HG03354 (cell line): Measurements from ENCODE around the gene POLD1.

Experiments used
- ATAC-seq: cut with Tn5 transposase; IDR thresholded peaks from one replicate; pipeline ENCODE4 v1.9.1; 2021; ENCODE audit warnings: mild to moderate bottlenecking; ENCODE audit not compliant: unreplicated experiment, poor library complexity, severe bottlenecking

Gene POLD1

DNA sequence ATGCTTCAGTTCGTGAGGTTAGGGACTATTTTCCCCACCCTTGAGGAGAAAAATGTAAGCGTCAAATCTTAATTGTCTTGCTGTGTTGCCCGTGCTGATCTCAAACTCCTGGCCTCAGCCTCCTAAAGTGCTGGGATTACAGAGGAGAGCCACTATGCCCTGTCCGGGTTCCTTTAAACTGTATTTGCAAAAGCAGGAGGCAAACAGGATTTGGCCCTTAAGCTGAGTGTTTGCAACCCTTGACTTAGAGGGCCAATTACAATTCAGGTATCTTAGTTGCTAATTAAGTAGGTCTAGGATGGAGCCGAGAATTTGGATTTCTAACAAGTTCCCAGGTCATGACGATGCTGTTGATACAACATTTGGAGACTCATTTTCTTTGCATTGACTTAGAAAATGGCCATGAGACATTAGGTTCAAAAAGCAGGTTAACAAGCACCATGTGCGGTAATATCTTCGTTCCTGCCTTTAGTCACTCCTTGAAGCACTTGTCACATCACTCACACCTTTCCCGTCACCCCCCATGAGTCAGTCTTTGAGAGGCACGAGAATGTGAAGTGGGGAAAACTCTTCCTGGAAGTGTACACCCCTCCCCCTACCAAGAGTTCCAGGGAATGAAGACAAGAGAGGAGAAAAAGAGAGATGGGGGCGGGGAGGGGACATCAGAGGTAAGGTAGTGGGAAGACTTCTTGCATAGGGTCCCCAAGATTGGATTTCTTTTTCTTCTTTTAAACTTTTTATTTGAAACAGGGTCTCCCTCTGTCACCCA, 21.3 kb upstream of the POLD1 start:
- ATAC-seq: no peak

DNA sequence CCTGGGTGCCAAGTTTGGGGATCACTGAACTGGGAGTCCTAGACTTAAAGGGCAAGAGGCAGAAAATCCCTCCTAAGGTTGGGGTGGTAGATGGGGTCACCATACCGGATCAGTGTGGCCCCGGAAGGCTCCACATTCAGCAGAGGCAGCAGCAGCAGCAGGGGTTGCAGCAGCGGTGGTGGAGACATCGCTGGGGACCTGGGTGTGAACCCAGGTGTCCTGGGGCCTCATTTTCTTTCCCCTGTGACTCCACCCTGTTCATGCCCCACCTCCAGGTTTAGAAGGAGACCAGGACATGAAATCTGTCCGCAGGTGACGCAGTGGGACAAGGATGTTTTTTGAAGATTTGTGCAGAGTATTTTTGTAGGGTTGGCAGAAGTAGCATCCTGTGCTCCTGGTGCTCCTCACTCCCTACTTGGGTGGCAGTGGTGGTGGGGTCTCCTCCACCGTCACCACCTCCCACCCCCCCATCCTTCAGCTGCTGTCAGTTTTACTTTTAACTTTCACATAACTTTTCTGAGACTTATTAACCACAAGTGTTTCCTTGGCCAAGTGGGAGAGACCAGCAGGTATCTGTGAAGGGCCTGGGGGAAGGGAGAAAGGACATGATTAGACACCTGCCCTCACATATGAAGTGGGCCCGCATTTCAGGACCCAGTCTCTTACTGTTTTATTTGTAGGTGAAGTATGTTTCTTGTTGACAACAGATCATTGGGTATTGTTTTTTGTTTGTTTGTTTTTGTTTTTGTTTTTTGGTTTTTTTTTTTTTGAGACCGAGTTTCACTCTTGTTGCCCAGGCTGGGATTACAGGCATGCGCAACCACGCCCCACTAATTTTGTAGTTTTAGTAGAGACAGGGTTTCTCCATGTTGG, 18.5 kb upstream of the POLD1 start, which contains the start of gene NAPSA:
Gene NAPSA, minus strand, starts transcription at position 206 of the 873 bp plus-strand sequence. Its CDS starts 18 bp downstream, at position 188.
- ATAC-seq: no peak

DNA sequence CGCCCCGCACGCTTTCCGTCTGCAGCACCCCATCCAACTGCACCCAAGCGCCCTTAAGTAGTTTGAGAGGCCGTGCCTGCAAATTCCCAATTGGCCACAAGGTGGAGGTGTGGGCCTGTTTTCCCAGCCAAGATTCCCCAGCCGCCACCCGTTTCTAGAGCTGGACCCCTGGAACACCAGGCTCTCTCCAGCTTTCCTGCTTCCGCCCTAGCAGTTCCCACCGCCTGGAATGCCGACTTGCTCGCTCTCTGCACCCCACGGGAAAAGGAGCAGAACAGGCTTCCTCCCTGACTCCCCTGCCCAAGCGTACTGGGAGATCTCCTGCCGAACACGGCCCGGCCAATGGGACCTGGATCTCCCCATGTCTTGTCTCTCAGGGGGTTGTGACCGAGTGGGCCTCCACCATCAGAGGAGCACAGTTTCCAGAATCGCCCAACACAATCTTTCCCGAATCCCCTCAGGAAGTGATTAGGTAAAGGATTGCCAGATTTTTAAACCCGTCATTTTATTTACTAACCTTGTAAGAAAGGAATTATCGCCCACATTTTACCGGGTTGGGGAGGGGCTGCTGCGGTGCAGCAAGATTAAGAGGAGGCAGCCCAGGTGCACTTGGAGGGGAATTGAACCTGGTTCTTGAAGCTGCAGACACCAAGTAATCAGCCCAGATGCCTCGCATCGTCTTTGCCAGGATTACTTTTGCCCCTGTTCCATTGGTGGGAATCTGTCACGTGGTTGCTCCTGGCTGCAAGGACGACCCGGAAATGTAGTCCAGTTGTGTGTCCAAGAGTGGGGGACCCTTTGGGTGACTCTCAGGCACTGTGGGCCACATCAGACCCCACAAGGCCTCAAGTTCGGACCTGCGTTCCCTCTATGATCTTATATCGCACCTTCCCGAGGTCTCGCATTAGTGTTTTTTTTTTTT, 15.2 kb upstream of the POLD1 start:
- peak; percentile 64 for ATAC-seq

DNA sequence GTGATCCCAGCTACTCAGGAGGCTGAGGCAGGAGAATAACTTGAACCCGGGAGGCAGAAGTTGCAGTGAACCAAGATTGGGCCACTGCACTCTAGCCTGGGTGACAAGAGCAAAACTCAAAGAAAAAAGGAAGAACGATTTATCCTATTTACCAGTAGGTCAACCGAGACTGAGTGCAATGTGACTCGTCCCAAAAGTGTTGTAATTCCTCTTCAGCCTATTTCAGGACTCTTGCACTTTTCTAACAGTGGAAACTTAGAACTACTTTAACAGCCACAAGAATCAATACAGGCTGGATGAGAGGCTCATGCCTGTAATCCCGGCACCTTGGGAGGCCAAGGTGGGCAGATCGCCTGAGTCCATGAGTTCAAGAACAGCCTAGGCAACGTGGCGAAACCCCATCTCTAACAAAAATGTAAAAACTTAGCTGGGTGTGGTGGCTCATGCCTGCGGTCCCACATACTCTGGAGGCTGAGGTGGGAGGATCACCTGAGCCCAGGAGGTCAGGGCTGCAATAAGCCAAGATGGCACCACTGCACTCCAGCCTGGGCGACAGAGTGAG, 12.2 kb upstream of the POLD1 start:
- no peak for ATAC-seq

DNA sequence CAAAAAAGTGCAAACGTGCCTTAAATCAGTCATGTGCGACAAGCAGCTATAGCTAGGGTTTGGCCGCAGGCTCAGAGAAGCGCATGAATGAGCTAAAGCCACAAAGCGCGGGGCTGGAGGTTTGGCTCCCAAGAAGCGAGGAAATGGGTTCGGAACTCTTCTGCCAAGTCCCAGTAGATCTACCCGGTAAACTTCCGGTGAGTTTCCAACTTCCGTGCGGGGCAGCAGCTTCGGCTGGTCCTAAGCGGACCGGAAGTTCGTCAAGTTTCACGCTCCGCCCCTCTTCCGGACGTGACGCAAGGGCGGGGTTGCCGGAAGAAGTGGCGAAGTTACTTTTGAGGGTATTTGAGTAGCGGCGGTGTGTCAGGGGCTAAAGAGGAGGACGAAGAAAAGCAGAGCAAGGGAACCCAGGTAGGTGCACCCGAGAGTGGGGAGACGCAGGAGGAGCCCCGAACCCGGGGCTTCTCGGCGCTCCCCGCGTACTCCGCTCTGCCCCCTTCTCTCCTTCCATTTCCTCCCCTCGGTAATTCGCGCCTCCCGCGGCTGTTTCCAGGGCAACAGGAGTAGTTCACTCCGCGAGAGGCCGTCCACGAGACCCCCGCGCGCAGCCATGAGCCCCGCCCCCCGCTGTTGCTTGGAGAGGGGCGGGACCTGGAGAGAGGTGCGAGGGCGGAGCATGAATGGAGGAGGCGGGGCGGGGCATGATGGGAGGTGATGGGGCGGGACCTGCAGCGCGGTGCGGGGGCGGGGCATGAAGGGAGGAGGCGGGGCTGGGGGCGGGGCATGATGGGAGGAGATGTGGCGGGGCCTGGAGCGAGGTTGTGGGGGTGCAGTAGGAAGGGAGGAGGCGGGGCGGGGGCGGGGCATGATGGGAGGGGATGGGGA, 7.7 kb upstream of the POLD1 start, which contains the start of gene NR1H2:
Gene NR1H2, plus strand, starts transcription at position 292 of the 885 bp plus-strand sequence. CDS start 1,149 bp downstream, outside the sequence.
- peak; percentile 93 for ATAC-seq

DNA sequence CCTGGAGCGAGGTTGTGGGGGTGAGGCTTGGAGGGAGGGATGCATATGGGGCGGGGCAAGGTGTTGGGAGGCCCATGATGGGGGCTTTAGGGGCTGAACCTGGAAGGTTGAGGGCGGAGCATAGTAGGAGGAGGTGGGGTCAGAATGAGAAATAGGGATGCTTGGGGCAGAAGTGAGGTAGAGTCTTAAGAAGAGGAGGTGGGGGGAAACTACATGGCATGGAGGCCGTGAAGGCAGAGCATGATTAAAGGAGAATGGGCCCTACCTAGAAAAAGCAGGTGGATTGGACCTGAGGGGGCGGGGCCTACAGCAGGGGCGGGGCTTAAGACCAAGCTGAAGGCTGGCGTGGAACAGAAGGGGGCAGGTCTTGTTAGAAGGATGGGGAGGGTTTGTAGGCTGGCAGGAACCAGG, 7.1 kb upstream of the POLD1 start:
- ATAC-seq: no peak

DNA sequence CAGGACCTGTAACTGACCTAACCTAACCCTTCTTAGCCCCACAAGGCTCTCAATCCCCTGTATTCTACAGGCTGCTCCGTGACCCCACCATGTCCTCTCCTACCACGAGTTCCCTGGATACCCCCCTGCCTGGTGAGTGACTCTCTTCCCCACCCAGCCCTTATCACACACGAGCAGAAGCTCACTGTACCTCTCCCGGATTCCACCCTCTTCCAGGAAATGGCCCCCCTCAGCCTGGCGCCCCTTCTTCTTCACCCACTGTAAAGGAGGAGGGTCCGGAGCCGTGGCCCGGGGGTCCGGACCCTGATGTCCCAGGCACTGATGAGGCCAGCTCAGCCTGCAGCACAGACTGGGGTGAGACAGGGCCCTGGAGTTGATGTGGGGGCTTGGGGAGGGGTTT, 6.6 kb upstream of the POLD1 start:
- no peak for ATAC-seq

DNA sequence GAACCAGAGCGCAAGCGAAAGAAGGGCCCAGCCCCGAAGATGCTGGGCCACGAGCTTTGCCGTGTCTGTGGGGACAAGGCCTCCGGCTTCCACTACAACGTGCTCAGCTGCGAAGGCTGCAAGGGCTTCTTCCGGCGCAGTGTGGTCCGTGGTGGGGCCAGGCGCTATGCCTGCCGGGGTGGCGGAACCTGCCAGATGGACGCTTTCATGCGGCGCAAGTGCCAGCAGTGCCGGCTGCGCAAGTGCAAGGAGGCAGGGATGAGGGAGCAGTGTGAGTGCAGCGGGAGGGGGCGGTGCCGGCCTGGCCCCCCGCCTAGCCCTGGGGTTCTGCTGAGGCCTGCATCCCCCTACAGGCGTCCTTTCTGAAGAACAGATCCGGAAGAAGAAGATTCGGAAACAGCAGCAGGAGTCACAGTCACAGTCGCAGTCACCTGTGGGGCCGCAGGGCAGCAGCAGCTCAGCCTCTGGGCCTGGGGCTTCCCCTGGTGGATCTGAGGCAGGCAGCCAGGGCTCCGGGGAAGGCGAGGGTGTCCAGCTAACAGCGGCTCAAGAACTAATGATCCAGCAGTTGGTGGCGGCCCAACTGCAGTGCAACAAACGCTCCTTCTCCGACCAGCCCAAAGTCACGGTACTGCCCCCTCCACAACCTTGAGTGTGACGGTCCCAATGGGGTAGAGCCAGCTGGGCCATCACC, 5.8 kb upstream of the POLD1 start:
- ATAC-seq: no peak

DNA sequence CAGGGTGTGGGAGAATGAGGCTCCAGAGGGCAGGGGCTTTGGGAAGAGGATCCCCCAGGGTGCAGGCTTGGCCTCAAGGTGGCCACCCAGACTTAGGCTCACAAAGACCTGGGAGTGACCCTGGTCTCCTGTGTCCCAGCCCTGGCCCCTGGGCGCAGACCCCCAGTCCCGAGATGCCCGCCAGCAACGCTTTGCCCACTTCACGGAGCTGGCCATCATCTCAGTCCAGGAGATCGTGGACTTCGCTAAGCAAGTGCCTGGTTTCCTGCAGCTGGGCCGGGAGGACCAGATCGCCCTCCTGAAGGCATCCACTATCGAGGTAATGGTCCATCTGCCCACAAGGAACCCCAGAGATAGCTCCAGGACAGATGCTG, 5.3 kb upstream of the POLD1 start:
- no peak for ATAC-seq

DNA sequence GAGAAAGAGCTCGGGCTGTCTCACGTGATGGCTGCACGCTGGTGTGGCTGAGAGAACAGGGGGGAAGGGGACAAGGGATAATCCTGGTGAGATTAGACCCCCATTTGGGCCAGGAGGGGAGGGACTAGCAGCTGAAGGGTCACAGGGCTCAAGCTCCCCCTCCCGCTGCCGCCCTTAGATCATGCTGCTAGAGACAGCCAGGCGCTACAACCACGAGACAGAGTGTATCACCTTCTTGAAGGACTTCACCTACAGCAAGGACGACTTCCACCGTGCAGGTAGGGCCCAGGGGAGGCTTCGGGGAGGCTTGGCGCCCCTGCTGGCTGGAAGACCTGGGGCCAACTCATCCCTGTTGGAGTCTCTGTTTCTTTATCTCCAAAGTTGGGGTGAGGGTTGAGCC, 4.5 kb upstream of the POLD1 start:
- no peak for ATAC-seq

DNA sequence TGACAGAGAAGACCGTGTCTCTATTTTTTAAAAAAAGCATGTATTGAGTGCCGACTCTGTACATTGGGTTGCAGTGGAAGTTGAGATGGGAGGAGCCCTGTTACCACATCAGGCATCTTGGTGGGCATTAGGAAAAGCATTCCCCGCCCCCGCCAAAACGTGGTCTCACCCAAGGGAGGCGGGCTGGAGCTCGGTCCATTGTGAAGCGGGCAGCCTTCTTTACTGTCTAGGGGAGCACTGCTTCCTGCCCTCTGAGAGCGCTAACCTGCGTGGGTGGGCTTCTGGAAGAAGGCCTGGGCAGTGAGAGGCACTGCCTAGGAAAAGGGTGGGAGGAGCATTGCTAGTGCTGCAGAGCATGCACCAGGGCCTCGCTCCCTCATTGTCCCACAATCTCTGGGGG, 4.0 kb upstream of the POLD1 start:
- no peak for ATAC-seq

DNA sequence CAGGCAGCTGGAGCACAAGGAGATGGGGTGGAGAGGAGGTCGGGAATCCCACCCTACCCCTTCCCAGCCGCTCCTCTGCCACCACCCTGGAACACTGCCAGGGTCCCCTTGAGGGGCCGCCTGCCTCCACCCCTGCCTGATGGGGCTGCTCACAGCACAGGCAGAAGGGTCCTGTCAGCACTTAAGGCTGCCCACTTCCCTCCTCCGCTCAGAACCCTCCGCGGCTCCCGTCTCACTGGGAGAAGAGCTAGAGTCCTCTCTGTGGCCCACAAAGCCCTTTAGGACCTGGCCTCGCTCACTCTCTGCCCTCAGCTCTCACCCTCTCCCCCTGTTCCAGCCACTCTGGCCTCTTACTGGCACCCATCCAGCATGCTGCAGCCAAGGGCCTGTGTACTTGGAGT, 3.4 kb upstream of the POLD1 start:
- no peak for ATAC-seq

DNA sequence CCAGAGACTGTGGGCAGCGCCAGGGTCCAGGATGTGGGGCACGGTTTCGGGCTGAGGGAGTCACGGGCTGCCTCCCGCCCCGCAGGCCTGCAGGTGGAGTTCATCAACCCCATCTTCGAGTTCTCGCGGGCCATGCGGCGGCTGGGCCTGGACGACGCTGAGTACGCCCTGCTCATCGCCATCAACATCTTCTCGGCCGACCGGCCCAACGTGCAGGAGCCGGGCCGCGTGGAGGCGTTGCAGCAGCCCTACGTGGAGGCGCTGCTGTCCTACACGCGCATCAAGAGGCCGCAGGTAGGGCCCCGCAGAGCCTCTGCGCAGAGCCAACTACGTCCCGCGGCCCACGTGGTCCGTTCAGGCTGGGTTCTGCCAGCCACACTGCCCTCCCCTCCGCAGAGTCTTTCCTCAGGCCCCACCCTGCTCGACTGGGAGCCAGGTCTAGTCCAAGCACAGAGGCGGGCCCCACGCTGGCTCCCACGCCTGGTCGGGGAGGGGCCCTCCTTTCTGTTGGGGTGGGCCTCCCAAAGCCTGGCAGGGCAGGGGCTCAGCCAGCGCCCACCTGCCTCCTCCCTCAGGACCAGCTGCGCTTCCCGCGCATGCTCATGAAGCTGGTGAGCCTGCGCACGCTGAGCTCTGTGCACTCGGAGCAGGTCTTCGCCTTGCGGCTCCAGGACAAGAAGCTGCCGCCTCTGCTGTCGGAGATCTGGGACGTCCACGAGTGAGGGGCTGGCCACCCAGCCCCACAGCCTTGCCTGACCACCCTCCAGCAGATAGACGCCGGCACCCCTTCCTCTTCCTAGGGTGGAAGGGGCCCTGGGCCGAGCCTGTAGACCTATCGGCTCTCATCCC, 2.0 kb upstream of the POLD1 start:
- no peak for ATAC-seq

DNA sequence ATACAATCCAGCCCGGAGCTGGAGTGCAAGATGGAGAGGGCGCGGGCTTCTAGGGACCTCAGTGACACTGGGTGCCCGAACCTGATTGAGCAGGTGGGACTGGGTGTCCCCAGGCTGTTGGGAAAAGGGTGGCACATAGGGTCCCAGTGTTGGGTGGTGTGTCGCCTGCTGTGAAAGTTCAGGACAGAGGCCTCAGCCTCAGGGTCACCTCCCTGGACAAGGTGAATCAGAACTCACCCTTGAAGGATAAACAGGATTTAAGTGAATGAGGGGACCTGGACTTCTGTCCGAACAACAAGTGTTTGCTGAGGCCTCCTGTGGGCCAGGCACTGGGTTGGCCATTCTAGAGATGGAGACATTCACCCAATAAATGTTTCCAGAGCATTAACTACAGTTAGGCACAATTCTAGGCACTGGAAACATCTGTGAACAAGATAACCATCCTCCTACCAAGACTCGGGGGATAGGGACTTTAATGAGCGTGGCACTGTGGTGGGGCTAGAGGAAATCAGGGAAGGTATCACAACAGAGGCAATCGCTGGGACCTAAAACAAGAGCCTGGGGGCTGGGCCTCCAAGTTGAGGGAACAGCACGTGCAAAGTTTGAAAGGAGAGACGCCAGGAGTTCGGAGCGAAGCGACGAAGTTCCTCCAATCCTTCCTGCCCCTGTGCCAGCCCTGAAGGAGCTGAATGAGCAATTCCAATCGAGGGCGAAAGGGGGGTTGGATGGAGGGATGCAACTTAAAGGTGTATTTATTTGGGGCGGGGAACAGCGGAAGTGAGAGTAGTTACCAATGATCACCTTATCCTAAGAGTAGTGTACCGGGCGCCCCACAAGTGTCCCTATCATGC, 921 bp upstream of the POLD1 start:
- ATAC-seq: peak; percentile 22

DNA sequence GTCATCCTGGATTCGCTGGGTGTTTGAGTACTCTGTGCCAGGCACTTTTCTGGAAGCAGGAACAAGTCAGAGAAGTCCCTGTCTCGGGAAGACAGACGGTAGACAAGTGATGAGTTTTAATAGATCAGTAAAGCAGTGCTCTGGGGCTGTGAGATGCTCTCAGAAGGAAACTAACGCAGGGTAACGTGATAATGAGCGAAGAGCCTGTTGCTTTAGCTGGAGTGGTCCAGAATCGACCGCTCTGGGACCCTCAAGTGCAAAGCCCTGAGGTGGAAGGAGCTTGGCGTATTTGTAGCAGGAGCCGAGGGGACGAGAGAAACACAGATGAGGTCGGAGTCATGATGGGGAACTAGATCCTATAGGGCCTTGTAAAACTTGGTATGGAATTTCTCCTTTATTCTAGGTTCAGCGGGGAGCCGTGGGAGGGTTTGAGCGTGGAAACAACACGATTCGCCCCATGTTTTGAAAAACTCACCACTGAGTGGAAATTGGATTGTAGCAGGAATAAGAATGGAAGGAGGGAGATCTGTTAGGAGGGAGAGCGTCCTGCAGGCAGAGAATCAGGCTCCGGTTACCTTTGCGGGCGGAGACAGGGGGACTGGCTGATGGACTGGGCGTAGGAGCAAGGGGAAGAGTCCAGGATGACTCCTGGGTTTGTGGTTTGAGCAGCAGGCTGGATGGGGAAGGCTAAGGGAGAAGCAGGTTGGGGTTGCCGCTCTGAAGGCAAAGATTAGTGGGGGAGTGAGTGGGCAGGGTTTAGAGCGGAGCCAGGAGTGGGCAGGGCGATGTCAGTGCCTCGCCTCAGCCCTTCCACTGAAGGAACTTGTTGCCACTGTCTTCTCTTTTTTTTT, 763 bp downstream of the POLD1 start:
- ATAC-seq: no peak
